GF-D8 (cell line): ENCODE measurements around the gene SBNO1.
"Not testable (repeated sequence)": the region's sequence is repeated elsewhere in the genome, so short reads cannot be mapped to it uniquely, and the experiment has no call there.

Source experiments
- DNase-seq: peaks from one replicate; lab custom pipeline; 2025; lab: John Stamatoyannopoulos, UW

The SBNO1 gene

GRCh38 chr12:123346946-123347345 is 17.7 kb downstream of the SBNO1 start:
- no peak for DNase-seq

- DNase-seq = no peak
Observed at GRCh38 chr12:123344086-123344485, 20.6 kb downstream of the SBNO1 start.

- DNase-seq = no peak
Observed at GRCh38 chr12:123337070-123337469, 27.6 kb downstream of the SBNO1 start.

GRCh38 chr12:123336530-123336929 is 28.1 kb downstream of the SBNO1 start:
- no peak for DNase-seq

- no peak for DNase-seq
Observed at GRCh38 chr12:123335490-123335889, 29.2 kb downstream of the SBNO1 start.

GRCh38 chr12:123329799-123330198 is 34.8 kb downstream of the SBNO1 start:
- no peak for DNase-seq

- DNase-seq = no peak
Observed at GRCh38 chr12:123319826-123320225, 44.8 kb downstream of the SBNO1 start.

- DNase-seq = no peak
Observed at GRCh38 chr12:123319273-123319672, 45.4 kb downstream of the SBNO1 start.

- DNase-seq = not testable (repeated sequence)
Observed at GRCh38 chr12:123313046-123313445, 51.6 kb downstream of the SBNO1 start.

GRCh38 chr12:123306200-123306599 is 58.4 kb downstream of the SBNO1 start:
- no peak for DNase-seq

GRCh38 chr12:123305136-123305535 is 59.5 kb downstream of the SBNO1 start:
- no peak for DNase-seq

- DNase-seq = no peak
Observed at GRCh38 chr12:123293178-123293760, 71.4 kb downstream of the SBNO1 start.

GRCh38 chr12:123289911-123290310 is 74.7 kb downstream of the SBNO1 start:
- no peak for DNase-seq

- no peak for DNase-seq
Observed at GRCh38 chr12:123288751-123289346, 75.8 kb downstream of the SBNO1 start.

GRCh38 chr12:123286652-123287373 is 77.8 kb downstream of the SBNO1 start:
- no peak for DNase-seq

GRCh38 chr12:123284669-123285068 is 80.0 kb downstream of the SBNO1 start:
- no peak for DNase-seq

GRCh38 chr12:123283461-123283860 is 81.2 kb downstream of the SBNO1 start:
- DNase-seq = no peak

GRCh38 chr12:123282111-123282510 is 82.5 kb downstream of the SBNO1 start:
- DNase-seq = no peak

- DNase-seq = no peak
Observed at GRCh38 chr12:123280971-123281370, 83.7 kb downstream of the SBNO1 start.

- no peak for DNase-seq
Observed at GRCh38 chr12:123278101-123278627, 86.5 kb downstream of the SBNO1 start.

- no peak for DNase-seq
Observed at GRCh38 chr12:123273166-123273565, 91.5 kb downstream of the SBNO1 start.

- DNase-seq = no peak
Observed at GRCh38 chr12:123271001-123271668, 93.5 kb downstream of the SBNO1 start.
